ENCODE results near the gene B3GNT8.

The B3GNT8 gene

GRCh38 chr19:41443813-41444455 lies 16.8 kb upstream of the B3GNT8 start:
- H3K4me3 ChIP-seq: no peak overlapping the region

GRCh38 chr19:41442473-41443355 lies 15.5 kb upstream of the B3GNT8 start, which contains the start of gene ERICH4:
Gene ERICH4 (plus strand): TSS chr19:41443156. CDS start chr19:41443170, 14 bp downstream.
- no peak for TF ChIP-seq CTCF (IDR thresholded peaks at IDR 0.05)
- Histone ChIP-seq H3K27ac (no peak within 1 kb of the TSS), H3K4me3 (no peak within 1 kb of the TSS)
- DNase-seq (ENCODE audit: low spot score): peak; percentile 68

More at GRCh38 chr19:41443813-41444455, 16.8 kb upstream of the B3GNT8 start:
- DNase-seq (ENCODE audit: low spot score): no peak
- H3K27ac ChIP-seq: no peak overlapping the region
- no peak for TF ChIP-seq CTCF (IDR thresholded peaks at IDR 0.05)

DNA sequence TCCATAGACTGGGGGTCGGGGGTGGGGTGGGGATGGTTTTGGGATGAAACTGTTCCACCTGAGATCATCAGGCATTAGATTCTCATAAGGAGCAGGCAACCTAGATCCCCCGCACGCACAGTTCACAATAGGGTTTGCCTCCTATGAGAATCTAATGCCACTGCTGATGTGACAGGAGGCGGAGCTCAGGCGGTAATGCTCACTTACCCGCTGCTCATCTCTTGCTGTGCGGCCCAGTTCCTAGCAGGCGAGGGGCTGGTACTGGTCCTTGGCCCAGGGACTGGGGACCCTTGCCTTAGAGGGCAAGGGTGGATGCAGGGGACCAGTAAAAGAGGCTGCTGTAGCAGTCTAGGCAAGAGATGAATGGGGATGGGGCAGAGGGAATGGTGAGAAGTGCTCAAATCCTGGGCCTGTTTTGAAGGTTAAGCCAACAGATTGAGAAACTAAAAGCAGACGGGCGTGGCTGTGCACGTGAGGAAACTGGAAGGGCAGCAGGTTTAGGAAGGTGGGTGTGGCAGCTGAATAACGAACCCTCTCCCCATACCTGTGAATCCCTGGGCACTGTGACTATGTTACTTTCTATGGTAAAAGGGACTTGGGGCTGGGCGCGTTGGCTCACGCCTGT lies 14.3 kb upstream of the B3GNT8 start:
- TF ChIP-seq CTCF (IDR thresholded peaks at IDR 0.05): no peak
- DNase-seq (ENCODE audit: low spot score): peak; percentile 29
- no peak overlapping the region for H3K4me3 ChIP-seq
- H3K27ac ChIP-seq: no peak overlapping the region

- peak; percentile 98 for DNase-seq (ENCODE audit: low spot score)
- Histone ChIP-seq H3K4me3 (peak within 1 kb of the TSS; percentile 83), H3K27ac (peak within 1 kb of the TSS; percentile 84 to 95)
- no peak for TF ChIP-seq CTCF (IDR thresholded peaks at IDR 0.05)
Measured at GRCh38 chr19:41439441-41440222, 12.5 kb upstream of the B3GNT8 start, which contains the start of gene DMAC2. Gene DMAC2 (minus strand): TSS chr19:41439912. CDS start chr19:41439899, 13 bp downstream.

DNA sequence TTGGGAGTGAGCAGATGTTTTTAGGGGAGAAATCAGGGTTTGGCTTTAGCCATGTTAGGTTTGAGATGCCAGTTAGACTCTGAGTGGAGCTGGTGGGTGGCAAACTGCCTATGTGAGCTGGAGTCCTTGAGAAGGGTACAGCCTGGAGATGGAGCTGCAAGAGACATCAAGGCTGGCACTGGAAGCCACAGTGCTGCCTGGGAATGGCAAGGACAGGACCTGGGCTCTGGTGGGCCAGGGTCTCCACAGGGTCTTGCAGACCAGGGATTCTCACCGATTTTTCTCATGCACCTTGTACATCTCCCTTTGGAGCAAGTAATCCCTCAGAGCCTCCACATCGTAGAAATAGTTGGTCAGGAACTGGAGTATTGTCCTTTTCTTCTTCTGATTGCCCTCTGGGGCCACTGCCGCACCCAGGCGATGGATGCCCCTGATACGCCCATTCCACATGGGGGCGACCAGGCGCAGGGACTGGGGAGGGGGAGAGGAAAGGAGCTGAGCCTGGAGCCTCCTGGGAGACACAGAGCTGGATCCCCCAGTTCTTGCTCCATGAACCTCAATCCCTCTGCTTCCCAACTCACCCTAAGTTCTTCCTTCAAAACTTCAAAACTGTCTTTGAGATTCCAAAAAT lies 10.9 kb upstream of the B3GNT8 start:
- DNase-seq (ENCODE audit: low spot score): no peak
- no peak for TF ChIP-seq CTCF (IDR thresholded peaks at IDR 0.05)
- no peak overlapping the region for H3K4me3 ChIP-seq
- no peak overlapping the region for H3K27ac ChIP-seq

DNA sequence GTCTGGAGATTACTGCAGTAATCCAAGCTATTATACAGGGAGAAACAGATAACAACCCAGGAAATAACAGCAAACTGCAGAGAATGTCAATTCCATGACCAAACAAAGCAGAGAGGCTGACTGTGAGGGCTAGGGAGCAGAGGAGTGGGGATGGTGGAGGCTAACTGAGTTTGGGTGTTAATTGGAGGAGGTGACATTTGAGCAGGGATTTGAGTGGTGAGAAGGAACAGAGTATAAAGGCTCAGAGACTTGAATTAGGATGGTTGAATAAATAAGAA lies 9.4 kb upstream of the B3GNT8 start:
- no peak overlapping the region for H3K27ac ChIP-seq
- TF ChIP-seq CTCF (IDR thresholded peaks at IDR 0.05): no peak
- no peak overlapping the region for H3K4me3 ChIP-seq
- no peak for DNase-seq (ENCODE audit: low spot score)

Data from coronary artery (tissue), 2 donors.